ENCODE measurements around the gene CYFIP1. TPM values are rescaled to one million over a fixed set of nuclear protein-coding genes. Genes with fewer than 3 reads are reported as not detected.

CYFIP1 gene
- total RNA-seq, 1 experiment from 2014 or later = 79.2 TPM

DNA sequence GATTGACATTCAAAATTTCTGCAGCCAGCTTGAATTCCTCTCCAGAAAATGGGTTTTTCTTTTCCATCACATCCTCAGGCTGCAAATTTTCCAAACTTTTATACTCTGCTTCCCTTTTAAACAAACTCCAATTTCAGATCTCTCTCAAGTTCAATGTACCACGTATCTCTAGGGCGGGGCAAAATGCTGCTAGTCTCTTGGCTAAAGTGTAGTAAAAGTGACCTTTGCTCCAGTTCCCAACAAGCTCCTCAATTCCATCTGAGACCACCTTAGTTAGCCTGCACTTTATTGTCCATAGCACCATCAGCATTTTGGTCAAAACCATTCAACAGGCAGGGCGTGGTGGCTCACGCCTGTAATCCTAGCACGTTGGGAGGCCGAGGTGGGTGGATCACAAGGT lies 95.0 kb downstream of the CYFIP1 start:
- H3K27me3 Mint-ChIP-seq (ENCODE audit: low read depth) = no peaks in the 10 kb centered on the region
- H3K36me3 Mint-ChIP-seq = peaks cover 29% of the 10 kb centered on the region
- no peak for TF ChIP-seq ZNF425 (CRISPR knock-in tag; conservative IDR thresholded peaks at IDR 0.05)
- TF ChIP-seq, protein P1, sequence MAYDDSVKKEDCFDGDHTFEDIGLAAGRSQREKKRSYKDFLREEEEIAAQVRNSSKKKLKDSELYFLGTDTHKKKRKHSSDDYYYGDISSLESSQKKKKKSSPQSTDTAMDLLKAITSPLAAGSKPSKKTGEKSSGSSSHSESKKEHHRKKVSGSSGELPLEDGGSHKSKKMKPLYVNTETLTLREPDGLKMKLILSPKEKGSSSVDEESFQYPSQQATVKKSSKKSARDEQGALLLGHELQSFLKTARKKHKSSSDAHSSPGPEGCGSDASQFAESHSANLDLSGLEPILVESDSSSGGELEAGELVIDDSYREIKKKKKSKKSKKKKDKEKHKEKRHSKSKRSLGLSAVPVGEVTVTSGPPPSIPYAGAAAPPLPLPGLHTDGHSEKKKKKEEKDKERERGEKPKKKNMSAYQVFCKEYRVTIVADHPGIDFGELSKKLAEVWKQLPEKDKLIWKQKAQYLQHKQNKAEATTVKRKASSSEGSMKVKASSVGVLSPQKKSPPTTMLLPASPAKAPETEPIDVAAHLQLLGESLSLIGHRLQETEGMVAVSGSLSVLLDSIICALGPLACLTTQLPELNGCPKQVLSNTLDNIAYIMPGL (CRISPR knock-in tag; IDR thresholded peaks at IDR 0.05) = no peak
- no peak for TF ChIP-seq NFE2L1 (CRISPR knock-in tag; IDR thresholded peaks at IDR 0.05)
- no peak for TF ChIP-seq ERG (CRISPR knock-in tag; IDR thresholded peaks at IDR 0.05)
- TF ChIP-seq, protein P2, sequence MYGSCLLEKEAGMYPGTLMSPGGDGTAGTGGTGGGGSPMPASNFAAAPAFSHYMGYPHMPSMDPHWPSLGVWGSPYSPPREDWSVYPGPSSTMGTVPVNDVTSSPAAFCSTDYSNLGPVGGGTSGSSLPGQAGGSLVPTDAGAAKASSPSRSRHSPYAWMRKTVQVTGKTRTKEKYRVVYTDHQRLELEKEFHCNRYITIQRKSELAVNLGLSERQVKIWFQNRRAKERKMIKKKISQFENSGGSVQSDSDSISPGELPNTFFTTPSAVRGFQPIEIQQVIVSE (CRISPR knock-in tag; IDR thresholded peaks at IDR 0.05; ENCODE audit: borderline replicate concordance) = no peak
- no peak for TF ChIP-seq FOXP1 (CRISPR knock-in tag; IDR thresholded peaks at IDR 0.05; ENCODE audit: borderline replicate concordance)
- no peak for TF ChIP-seq FOXJ3 (CRISPR knock-in tag; IDR thresholded peaks at IDR 0.05; ENCODE audit: borderline replicate concordance)
- H3K4me3 Mint-ChIP-seq = no peak overlapping the region; the same call in 1 of the 2 replicates
- ATAC-seq (no peak), DNase-seq (ENCODE audit: low spot score) (no peak)
- H3K9me3 Mint-ChIP-seq = no peaks in the 10 kb centered on the region
- CTCF ChIA-PET = interaction anchor here (1.5 to 2.1 kb wide), 2 partner anchors 9 to 84 kb away, joined by 4 to 6 read pairs; no protein-coding TSS in a partner anchor
- no peak overlapping the region for H3K27ac Mint-ChIP-seq
- peaks cover 9% of the 10 kb centered on the region for H3K4me1 Mint-ChIP-seq
- POLR2A ChIA-PET = no interaction called here

DNA sequence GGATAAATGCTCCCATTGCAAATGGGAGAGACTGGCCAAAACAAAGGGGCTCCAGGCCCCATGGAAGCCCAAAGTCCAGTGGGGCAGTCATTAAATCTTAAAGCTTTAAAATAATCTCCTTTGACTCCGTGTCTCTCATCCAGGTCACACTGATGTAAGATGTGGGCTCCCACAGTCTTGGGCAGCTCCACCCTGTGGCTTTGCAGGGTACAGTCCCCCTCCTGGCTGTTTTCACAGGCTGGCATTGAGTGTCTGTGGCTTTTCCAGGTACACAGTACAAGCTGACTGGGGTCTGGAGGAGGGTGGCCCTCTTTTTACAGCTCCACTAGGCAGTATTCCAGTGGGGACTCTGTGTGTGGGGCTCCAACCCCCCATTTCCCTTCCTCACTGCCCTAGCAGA lies 95.8 kb downstream of the CYFIP1 start:
- ChIA-PET POLR2A (interaction anchor here (0.6 kb wide), 1 partner anchor 147 kb away, joined by 3 read pairs; no protein-coding TSS in a partner anchor), CTCF (interaction anchor here (1.1 to 2.1 kb wide), 4 partner anchors 8 to 83 kb away, joined by 3 to 6 read pairs (median 4); no protein-coding TSS in a partner anchor)
- Mint-ChIP-seq H3K36me3 (peaks cover 29% of the 10 kb centered on the region), H3K27ac (no peak overlapping the region), H3K4me1 (peaks cover 9% of the 10 kb centered on the region), H3K4me3 (no peak overlapping the region), H3K27me3 (ENCODE audit: low read depth) (no peaks in the 10 kb centered on the region), H3K9me3 (no peaks in the 10 kb centered on the region)
- DNase-seq (ENCODE audit: low spot score) (peak; percentile 41), ATAC-seq (peak; percentile 34; the same call in 1 of the 2 replicates)
- TF ChIP-seq TCF7 (CRISPR knock-in tag; IDR thresholded peaks at IDR 0.05; ENCODE audit: low read depth) (no peak), ZNF425 (CRISPR knock-in tag; conservative IDR thresholded peaks at IDR 0.05) (no peak), CBFB (CRISPR knock-in tag; IDR thresholded peaks at IDR 0.05; ENCODE audit: low read depth) (no peak), USF2 (CRISPR knock-in tag; IDR thresholded peaks at IDR 0.05) (no peak)
- TF ChIP-seq, protein P3, sequence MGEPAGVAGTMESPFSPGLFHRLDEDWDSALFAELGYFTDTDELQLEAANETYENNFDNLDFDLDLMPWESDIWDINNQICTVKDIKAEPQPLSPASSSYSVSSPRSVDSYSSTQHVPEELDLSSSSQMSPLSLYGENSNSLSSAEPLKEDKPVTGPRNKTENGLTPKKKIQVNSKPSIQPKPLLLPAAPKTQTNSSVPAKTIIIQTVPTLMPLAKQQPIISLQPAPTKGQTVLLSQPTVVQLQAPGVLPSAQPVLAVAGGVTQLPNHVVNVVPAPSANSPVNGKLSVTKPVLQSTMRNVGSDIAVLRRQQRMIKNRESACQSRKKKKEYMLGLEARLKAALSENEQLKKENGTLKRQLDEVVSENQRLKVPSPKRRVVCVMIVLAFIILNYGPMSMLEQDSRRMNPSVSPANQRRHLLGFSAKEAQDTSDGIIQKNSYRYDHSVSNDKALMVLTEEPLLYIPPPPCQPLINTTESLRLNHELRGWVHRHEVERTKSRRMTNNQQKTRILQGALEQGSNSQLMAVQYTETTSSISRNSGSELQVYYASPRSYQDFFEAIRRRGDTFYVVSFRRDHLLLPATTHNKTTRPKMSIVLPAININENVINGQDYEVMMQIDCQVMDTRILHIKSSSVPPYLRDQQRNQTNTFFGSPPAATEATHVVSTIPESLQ (CRISPR knock-in tag; IDR thresholded peaks at IDR 0.05) = no peak
- TF ChIP-seq, protein P4, sequence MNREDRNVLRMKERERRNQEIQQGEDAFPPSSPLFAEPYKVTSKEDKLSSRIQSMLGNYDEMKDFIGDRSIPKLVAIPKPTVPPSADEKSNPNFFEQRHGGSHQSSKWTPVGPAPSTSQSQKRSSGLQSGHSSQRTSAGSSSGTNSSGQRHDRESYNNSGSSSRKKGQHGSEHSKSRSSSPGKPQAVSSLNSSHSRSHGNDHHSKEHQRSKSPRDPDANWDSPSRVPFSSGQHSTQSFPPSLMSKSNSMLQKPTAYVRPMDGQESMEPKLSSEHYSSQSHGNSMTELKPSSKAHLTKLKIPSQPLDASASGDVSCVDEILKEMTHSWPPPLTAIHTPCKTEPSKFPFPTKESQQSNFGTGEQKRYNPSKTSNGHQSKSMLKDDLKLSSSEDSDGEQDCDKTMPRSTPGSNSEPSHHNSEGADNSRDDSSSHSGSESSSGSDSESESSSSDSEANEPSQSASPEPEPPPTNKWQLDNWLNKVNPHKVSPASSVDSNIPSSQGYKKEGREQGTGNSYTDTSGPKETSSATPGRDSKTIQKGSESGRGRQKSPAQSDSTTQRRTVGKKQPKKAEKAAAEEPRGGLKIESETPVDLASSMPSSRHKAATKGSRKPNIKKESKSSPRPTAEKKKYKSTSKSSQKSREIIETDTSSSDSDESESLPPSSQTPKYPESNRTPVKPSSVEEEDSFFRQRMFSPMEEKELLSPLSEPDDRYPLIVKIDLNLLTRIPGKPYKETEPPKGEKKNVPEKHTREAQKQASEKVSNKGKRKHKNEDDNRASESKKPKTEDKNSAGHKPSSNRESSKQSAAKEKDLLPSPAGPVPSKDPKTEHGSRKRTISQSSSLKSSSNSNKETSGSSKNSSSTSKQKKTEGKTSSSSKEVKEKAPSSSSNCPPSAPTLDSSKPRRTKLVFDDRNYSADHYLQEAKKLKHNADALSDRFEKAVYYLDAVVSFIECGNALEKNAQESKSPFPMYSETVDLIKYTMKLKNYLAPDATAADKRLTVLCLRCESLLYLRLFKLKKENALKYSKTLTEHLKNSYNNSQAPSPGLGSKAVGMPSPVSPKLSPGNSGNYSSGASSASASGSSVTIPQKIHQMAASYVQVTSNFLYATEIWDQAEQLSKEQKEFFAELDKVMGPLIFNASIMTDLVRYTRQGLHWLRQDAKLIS (CRISPR knock-in tag; IDR thresholded peaks at IDR 0.05; ENCODE audit: borderline replicate concordance) = no peak

All from WTC11 (cell line).